VCaP (cell line): ENCODE results near the gene ABCC4.

Experiments
- H3K27ac ChIP-seq: fragments of 450-650 bp; 2 replicates; pipeline ENCODE4 v1.5.1; 2017
- CTCF ChIP-seq: fragments of 450-650 bp; conservative IDR thresholded peaks from 2 replicates; pipeline ENCODE4 v1.5.1; 2017; ENCODE audit warnings: mild to moderate bottlenecking, moderate library complexity

ABCC4 gene

DNA sequence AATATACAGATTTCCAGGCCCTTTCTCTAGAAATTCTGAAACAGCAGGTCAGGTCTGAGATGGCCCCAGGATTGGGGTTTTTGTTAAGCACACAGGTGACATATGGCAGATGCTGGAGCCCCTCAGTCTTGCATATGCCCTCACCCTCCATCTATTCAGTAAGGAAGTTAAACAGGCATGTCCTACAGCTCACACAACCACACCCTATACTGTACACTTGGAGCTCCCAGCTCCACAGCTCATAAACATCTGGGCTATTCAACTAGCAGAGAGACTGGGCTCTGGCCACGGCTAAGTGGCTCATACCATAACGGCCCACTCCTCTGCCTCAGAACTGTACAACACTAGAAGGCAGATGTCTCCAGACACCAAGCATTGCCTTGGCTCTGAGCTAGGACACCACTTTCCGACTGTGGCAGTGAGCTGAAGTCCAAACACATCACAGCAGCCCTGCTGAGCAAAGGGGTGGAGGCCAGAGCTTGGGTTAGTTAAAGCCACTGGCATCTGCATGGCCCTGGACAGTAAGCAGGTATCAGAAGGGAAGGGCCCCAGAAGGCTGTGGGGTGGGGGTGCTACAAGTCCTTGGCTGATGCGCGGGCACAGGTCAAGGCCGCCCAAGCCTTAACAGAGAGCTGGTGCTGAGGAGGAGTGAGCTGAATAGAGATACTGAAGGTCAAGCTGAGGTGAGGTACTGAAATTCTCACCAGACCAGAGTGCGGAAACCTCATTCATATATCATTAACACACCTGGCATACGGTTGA lies 79.1 kb downstream of the ABCC4 start:
- peak overlapping the region; percentile 85 for H3K27ac ChIP-seq
- no peak for TF ChIP-seq CTCF

DNA sequence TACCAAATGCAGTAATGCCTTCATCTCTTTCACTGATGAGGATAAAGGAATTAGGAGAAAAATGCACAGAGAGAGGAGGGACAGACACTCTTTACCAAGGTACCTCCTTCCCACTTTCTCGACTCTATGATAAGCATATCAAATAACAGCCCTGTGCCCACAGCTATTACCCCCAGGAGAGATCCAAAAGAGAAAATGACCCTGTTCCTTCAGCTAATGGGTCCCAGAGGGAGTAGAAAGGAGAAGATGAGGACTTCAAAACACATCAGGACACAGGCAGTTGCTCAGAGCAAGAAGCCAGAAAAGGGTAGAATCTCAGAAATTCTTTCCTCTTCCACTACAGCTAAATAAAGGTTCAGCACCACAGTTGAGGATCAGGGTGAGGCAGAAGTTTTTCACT lies 80.6 kb downstream of the ABCC4 start:
- H3K27ac ChIP-seq, result no peak overlapping the region
- no peak for TF ChIP-seq CTCF

GRCh38 chr13:95217920-95218830 lies 83.1 kb downstream of the ABCC4 start:
- peak overlapping the region; percentile 80 for H3K27ac ChIP-seq
- TF ChIP-seq CTCF, result no peak

DNA sequence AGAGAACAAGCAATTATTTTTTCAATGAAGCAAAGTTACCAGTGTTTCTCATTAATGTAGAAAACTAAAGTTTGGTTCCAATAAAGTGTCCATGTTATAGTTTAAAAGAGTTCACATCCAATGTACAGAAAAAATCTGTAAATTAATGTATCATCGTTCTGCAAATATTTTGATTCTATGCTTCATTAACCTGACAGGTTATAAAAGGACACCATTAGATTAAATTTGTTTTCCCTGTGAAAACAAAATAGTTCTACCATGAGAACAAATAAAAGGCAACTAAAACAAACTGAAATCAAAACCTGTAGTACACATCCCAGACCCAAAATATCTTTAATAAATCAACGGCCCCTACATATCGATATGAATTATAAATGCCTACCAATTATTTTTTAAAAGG lies 85.1 kb downstream of the ABCC4 start:
- peak overlapping the region; percentile 80 for H3K27ac ChIP-seq
- TF ChIP-seq CTCF, result no peak

DNA sequence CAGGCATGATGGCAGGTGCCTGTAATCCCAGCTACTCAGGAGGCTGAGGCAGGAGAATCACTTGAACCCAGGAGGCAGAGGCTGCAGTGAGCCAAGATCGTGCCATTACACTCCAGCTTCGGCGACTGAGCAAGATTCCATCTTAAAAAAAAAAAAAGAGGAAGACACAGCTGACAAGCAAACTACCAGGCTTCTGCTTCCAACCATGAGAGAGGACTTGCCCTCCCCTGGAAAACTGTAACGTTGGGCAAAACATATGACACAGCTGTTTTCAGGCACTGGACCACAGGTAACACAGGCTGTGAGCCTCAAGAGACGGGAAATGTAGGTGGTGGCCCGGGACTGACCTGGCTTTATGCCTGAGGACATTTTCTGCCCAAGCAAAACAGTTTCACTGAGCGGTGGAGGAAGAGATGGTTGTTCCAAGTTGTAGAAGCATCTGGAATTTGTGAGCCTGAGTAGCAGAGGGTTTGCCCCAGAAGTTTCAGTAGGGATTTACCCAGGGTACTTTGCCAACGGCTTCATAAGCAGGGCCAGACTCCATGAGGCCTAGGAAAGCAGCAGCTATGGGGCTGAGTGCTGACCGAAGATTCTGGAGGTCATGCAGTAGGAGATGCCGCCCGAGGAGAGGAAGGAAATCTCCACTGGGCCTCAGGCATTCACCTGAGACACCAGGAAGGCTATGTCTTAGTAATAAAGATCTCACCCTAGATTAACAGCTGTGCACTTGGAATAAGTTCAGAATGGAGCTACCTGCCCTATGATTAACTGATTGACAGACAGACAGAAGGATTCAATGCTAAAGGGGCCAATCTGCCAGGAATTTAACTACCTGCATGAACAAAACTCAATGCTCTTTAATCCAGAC lies 88.0 kb downstream of the ABCC4 start:
- TF ChIP-seq CTCF, result no peak
- H3K27ac ChIP-seq, result peak overlapping the region; percentile 80

GRCh38 chr13:95209109-95209508 lies 92.1 kb downstream of the ABCC4 start:
- no peak for TF ChIP-seq CTCF
- no peak overlapping the region for H3K27ac ChIP-seq
